HEK293 (cell line): ENCODE data around the gene ADAM17.

Experiments
- CTCF ChIP-seq: fragments of 450-650 bp; formaldehyde crosslinking; IDR thresholded peaks from 2 replicates; pipeline ENCODE4 v1.5.1; 2016; ENCODE audit warnings: missing biosample characterization, missing genetic modification characterization
- ZNF2 ChIP-seq: fragments of 450-650 bp; formaldehyde crosslinking; IDR thresholded peaks from 2 replicates; pipeline ENCODE4 v1.5.1; 2016; ENCODE audit warnings: missing biosample characterization, missing genetic modification characterization
- ZNF23 ChIP-seq: fragments of 450-650 bp; formaldehyde crosslinking; IDR thresholded peaks from 2 replicates; pipeline ENCODE4 v1.5.1; 2016; ENCODE audit warnings: missing biosample characterization, missing genetic modification characterization, borderline replicate concordance
- ZNF362 ChIP-seq: fragments of 450-650 bp; formaldehyde crosslinking; IDR thresholded peaks from 2 replicates; pipeline ENCODE4 v1.5.1; 2016; ENCODE audit warnings: missing biosample characterization, missing genetic modification characterization
- ZNF394 ChIP-seq: fragments of 450-650 bp; formaldehyde crosslinking; IDR thresholded peaks from 2 replicates; pipeline ENCODE4 v1.5.1; 2016; ENCODE audit warnings: missing biosample characterization, missing genetic modification characterization, mild to moderate bottlenecking, moderate library complexity, borderline replicate concordance
- ZNF544 ChIP-seq: fragments of 450-650 bp; formaldehyde crosslinking; IDR thresholded peaks from 2 replicates; pipeline ENCODE4 v1.5.0; 2017; ENCODE audit warnings: missing biosample characterization, missing genetic modification characterization
- ZNF670 ChIP-seq: fragments of 450-650 bp; formaldehyde crosslinking; IDR thresholded peaks from 2 replicates; pipeline ENCODE4 v1.5.1; 2016; ENCODE audit warnings: missing biosample characterization, missing genetic modification characterization, low read depth

DNA sequence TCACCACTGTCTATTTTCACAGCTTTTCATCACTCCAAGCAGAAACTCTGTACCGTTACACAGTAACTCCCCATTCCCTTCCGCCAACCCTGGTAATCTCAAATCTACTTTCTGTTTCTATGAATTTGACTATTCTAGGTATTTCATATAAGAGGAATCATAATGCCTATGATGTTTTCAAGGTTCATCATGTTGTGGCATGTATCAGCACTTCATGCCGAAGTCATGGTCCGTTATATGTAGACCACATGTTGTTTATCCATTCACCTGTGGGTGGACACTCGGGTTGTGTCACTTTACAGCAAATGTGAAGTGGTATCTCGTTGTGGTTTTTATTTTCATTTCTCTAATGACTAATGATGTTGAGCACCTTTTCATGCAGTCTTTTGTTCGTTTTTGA, 110.5 kb downstream of the ADAM17 start:
- TF ChIP-seq CTCF (tag by site-specific recombination), result no peak
- no peak for TF ChIP-seq ZNF2
- no peak for TF ChIP-seq ZNF544 (tag by site-specific recombination)
- TF ChIP-seq ZNF362 (tag by site-specific recombination), result no peak
- TF ChIP-seq ZNF670 (tag by site-specific recombination), result no peak
- no peak for TF ChIP-seq ZNF23 (tag by site-specific recombination)
- TF ChIP-seq ZNF394 (tag by site-specific recombination), result no peak
